Upper lobe of left lung (tissue), 6 donors: ENCODE measurements around the gene ZNF213. TPM values are rescaled to one million over a fixed set of nuclear protein-coding genes. Genes with fewer than 3 reads are reported as not detected.
A peak's percentile ranks its signal among the peaks of the same experiment; 100 is the strongest.

Source experiments
- ATAC-seq, 2 donors: fragments of 200-7000 bp; cut with Tn5 transposase; one replicate each; pipeline ENCODE4 v1.9.1; 2022; ENCODE audit warnings: mild to moderate bottlenecking in 2 of 2, moderate library complexity in 2 of 2; ENCODE audit not compliant: low FRiP score in 2 of 2
- DNase-seq, 2 donors: peaks; one replicate each; pipeline ENCODE4 v3.0.0-alpha.2; 2019 to 2020
- H3K27ac ChIP-seq, 4 donors: fragments of 200-600 bp; sonication (generic); one replicate each; pipeline ENCODE4 v1.5.1; 2016 to 2019
- H3K27me3 ChIP-seq, 4 donors: fragments of 200-600 bp; sonication (generic); one replicate each; pipeline ENCODE4 v1.5.1; 2017 to 2019
- H3K36me3 ChIP-seq, 4 donors: fragments of 200-600 bp; sonication (generic); one replicate each; pipeline ENCODE4 v1.5.1; 2016 to 2019
- H3K4me1 ChIP-seq, 4 donors: fragments of 200-600 bp; sonication (generic); one replicate each; pipeline ENCODE4 v1.5.1; 2018 to 2019
- H3K4me3 ChIP-seq, 4 donors: fragments of 200-600 bp; sonication (generic); one replicate each; pipeline ENCODE4 v1.5.1; 2017 to 2019; ENCODE audit warnings: mild to moderate bottlenecking in 2 of 4, moderate library complexity in 1 of 4
- H3K9me3 ChIP-seq, 4 donors: fragments of 200-600 bp; sonication (generic); one replicate each; pipeline ENCODE4 v1.5.1; 2018 to 2019
- CTCF ChIP-seq, 6 experiments: fragments of 450-650 bp in 4 of 6; fragments of 200-600 bp in 2 of 6; sonication (generic) in 2 of 6; IDR thresholded peaks; one replicate each; pipeline ENCODE4 v1.5.1; 2016 to 2019; ENCODE audit warnings: antibody characterized with exemption in 6 of 6
- EP300 ChIP-seq, 4 donors: sonication (generic); formaldehyde crosslinking; IDR thresholded peaks; one replicate each; pipeline ENCODE4 v1.5.1; 2017; ENCODE audit warnings: antibody characterized with exemption in 4 of 4, control low read depth in 2 of 4
- POLR2A ChIP-seq, 4 donors: fragments of 450-650 bp; IDR thresholded peaks; one replicate each; pipeline ENCODE4 v1.5.1; 2016 to 2017; ENCODE audit warnings: antibody characterized with exemption in 4 of 4, mild to moderate bottlenecking in 2 of 4
- POLR2AphosphoS5 ChIP-seq, 2 donors: sonication (generic); formaldehyde crosslinking; IDR thresholded peaks; one replicate each; pipeline ENCODE4 v1.5.1; 2017; ENCODE audit warnings: antibody characterized with exemption in 2 of 2
- WGBS, 2 donors: methylation state at CpG; one replicate each; pipeline ENCODE4 v1.1.5; 2017 to 2018; 5-methylcytosine and 5-hydroxymethylcytosine counted together
- total RNA-seq, 6 donors: library from RNA; depleted of rRNA in 4 of 6; stranded (reverse); fragments of >200 nt in 4 of 6; gene quantifications; one replicate each; pipeline versions ENCODE4 v1.1.0 to v1.2.1, GENCODE V29; 2016 to 2021
- donor health status: DM: no; HTN: no; CAD: no; lungs with moderate emphysema.
- donor health status: DM: no; HTN: yes; CAD: no; lungs with severe emphysema.

Gene ZNF213
- total RNA-seq, 6 donors from 2014 or later: 4.2 to 20.3 (median 11.6) TPM

- Histone ChIP-seq H3K27ac (peak overlapping the region in 3 of 4 donors; percentile 12 to 81 (median 68)), H3K4me3 (peak overlapping the region in 3 of 4 donors; percentile 18 to 39 (median 31)), H3K27me3 (no peaks in the 10 kb centered on the region), H3K4me1 (peaks cover 23 to 40% (median 34%) of the 10 kb centered on the region in 4 donors), H3K9me3 (no peaks in the 10 kb centered on the region), H3K36me3 (no peaks in the 10 kb centered on the region)
- 6 to 8% methylated on average over 35 to 36 of the region's 39 CpGs for WGBS, 2 donors
- peak; percentile 97 to 98 for DNase-seq
- TF ChIP-seq POLR2A (IDR thresholded peaks at IDR 0.05): peak in 1 of 4 donors; percentile 35
- no peak for TF ChIP-seq POLR2AphosphoS5 (IDR thresholded peaks at IDR 0.05)
- no peak for TF ChIP-seq EP300 (IDR thresholded peaks at IDR 0.05)
- no peak for TF ChIP-seq CTCF (IDR thresholded peaks at IDR 0.05)
- peak; percentile 96 for ATAC-seq
These were observed 34.9 kb upstream of the ZNF213 start for GRCh38 chr16:3099732-3100499.

- H3K4me3 ChIP-seq: peak overlapping the region in 2 of 4 donors; percentile 15 to 25
- H3K27ac ChIP-seq: peak overlapping the region; percentile 44 to 81 (median 71)
- H3K27me3 ChIP-seq: no peaks in the 10 kb centered on the region
- peak; percentile 9 to 47 (median 36) for TF ChIP-seq CTCF (IDR thresholded peaks at IDR 0.05)
- TF ChIP-seq POLR2AphosphoS5 (IDR thresholded peaks at IDR 0.05): no peak
- no peak for TF ChIP-seq EP300 (IDR thresholded peaks at IDR 0.05)
- H3K4me1 ChIP-seq: peaks cover 25 to 40% (median 31%) of the 10 kb centered on the region in 4 donors
- no peaks in the 10 kb centered on the region for H3K9me3 ChIP-seq
- no peak for ATAC-seq
- peak in 1 of 2 donors; percentile 37 for DNase-seq
- no peaks in the 10 kb centered on the region for H3K36me3 ChIP-seq
- 59 to 62% methylated on average over 27 to 29 of the region's 29 CpGs for WGBS, 2 donors
These were observed 33.6 kb upstream of the ZNF213 start for GRCh38 chr16:3101018-3101840.

- DNase-seq (peak in 1 of 2 donors; percentile 40), ATAC-seq (no peak)
- TF ChIP-seq EP300 (IDR thresholded peaks at IDR 0.05) (no peak), POLR2AphosphoS5 (IDR thresholded peaks at IDR 0.05) (peak in 1 of 2 donors; percentile 49), POLR2A (IDR thresholded peaks at IDR 0.05) (peak in 1 of 4 donors; percentile 32)
- peak overlapping the region in 2 of 4 donors; percentile 15 to 25 for H3K4me3 ChIP-seq
- H3K9me3 ChIP-seq: no peaks in the 10 kb centered on the region
- H3K4me1 ChIP-seq: peaks cover 28 to 42% (median 34%) of the 10 kb centered on the region in 4 donors
- H3K27me3 ChIP-seq: no peaks in the 10 kb centered on the region
- no peaks in the 10 kb centered on the region for H3K36me3 ChIP-seq
- 61 to 62% methylated on average over 27 of the region's 27 CpGs for WGBS, 2 donors
- peak overlapping the region; percentile 44 to 81 (median 71) for H3K27ac ChIP-seq
These were observed 32.9 kb upstream of the ZNF213 start for GRCh38 chr16:3101841-3102470.

GRCh38 chr16:3106205-3106928 lies 28.5 kb upstream of the ZNF213 start:
- Histone ChIP-seq H3K27ac (peak overlapping the region; percentile 85 to 90 (median 88)), H3K4me3 (peak overlapping the region; percentile 51 to 79 (median 59)), H3K4me1 (peaks cover 13 to 28% (median 22%) of the 10 kb centered on the region in 4 donors), H3K27me3 (no peaks in the 10 kb centered on the region), H3K9me3 (no peaks in the 10 kb centered on the region), H3K36me3 (no peaks in the 10 kb centered on the region)
- TF ChIP-seq POLR2A (IDR thresholded peaks at IDR 0.05) (peak in 2 of 4 donors; percentile 24 to 66), POLR2AphosphoS5 (IDR thresholded peaks at IDR 0.05) (peak; percentile 67 to 87), CTCF (IDR thresholded peaks at IDR 0.05) (peak in 1 of 6 experiments; percentile 19), EP300 (IDR thresholded peaks at IDR 0.05) (no peak)
- peak; percentile 97 for ATAC-seq
- DNase-seq: peak; percentile 95 to 98
- 1 to 3% methylated on average over 26 to 59 of the region's 74 CpGs for WGBS, 2 donors
